SK-N-SH treated with all-trans-retinoic acid at 6 μM for 48 hours (cell line): Measurements from ENCODE around the gene UBLCP1.

Experiments used
- CSDC2 ChIP-seq: fragments of 250-450 bp; sonication (Bioruptor Pico); IDR thresholded peaks from 2 replicates; pipeline ENCODE4 v1.5.0; 2020; ENCODE audit warnings: mild to moderate bottlenecking, moderate library complexity
- GLIS3 ChIP-seq: fragments of 250-450 bp; sonication (Bioruptor Pico); IDR thresholded peaks from 2 replicates; pipeline ENCODE4 v1.5.0; 2020; ENCODE audit warnings: mild to moderate bottlenecking, moderate library complexity
- ISL1 ChIP-seq: fragments of 250-450 bp; sonication (Bioruptor Pico); IDR thresholded peaks from 2 replicates; pipeline ENCODE4 v2.1.2; 2022; ENCODE audit warnings: mild to moderate bottlenecking, moderate library complexity
- PPARA ChIP-seq: fragments of 250-450 bp; sonication (Bioruptor Pico); IDR thresholded peaks from 2 replicates; pipeline ENCODE4 v1.5.0; 2020; ENCODE audit warnings: mild to moderate bottlenecking, borderline replicate concordance
- TOX ChIP-seq: fragments of 250-450 bp; sonication (Bioruptor Pico); IDR thresholded peaks from 2 replicates; pipeline ENCODE4 v1.8.0; 2021; ENCODE audit warnings: mild to moderate bottlenecking, moderate library complexity, borderline replicate concordance
- ZC3H10 ChIP-seq: fragments of 250-450 bp; sonication (Bioruptor Pico); IDR thresholded peaks from 2 replicates; pipeline ENCODE4 v1.5.1; 2021; ENCODE audit warnings: mild to moderate bottlenecking, moderate library complexity
- ZFP30 ChIP-seq: fragments of 450-650 bp; formaldehyde crosslinking; IDR thresholded peaks from 2 replicates; pipeline ENCODE4 v1.5.0; 2022; ENCODE audit warnings: mild to moderate bottlenecking, moderate library complexity
- ZNF70 ChIP-seq: fragments of 450-650 bp; formaldehyde crosslinking; IDR thresholded peaks from 2 replicates; pipeline ENCODE4 v1.5.0; 2020; ENCODE audit warnings: mild to moderate bottlenecking, moderate library complexity
- TF ChIP-seq, protein P1 (sequence below): fragments of 250-450 bp; sonication (Bioruptor Pico); IDR thresholded peaks from 2 replicates; pipeline ENCODE4 v1.5.1; 2020; ENCODE audit warnings: low read depth, mild to moderate bottlenecking, moderate library complexity

DNA sequence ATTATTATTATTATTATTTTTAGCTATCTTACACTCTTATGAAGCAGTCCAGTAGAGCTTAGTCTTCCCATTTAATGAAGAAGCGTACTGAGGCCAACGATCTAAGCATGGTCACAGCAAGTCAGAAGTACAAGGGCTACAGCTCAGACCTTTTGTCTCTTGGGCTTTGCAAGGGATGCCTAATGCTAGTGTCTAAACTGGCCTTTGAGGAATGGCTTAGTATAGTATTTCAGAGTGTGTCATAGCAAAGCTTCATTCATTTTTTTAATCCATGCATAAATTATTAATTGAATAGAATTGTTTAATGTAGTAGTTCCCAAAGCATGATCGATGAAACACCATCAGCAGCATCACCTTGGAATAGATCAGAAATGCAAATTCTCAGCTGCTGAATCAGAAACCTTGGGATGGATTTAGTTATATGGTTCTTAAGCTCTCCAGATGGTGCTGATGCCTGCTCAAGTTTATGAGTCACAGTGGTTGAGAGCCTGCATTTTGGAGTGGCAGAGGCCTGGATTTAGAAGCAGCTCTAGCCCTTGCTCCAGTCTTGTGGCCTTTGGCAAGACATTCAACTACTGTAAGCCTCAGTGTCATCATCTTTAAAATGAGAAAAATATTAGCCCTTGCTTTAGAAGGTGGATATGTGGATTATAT is 61.1 kb downstream of the UBLCP1 start:
- TF ChIP-seq TOX (CRISPR knock-in tag) (no peak), ZFP30 (no peak), ZC3H10 (CRISPR knock-in tag) (no peak), ISL1 (CRISPR knock-in tag) (no peak), CSDC2 (CRISPR knock-in tag) (no peak), PPARA (CRISPR knock-in tag) (no peak), ZNF70 (CRISPR knock-in tag) (no peak), GLIS3 (no peak)
- TF ChIP-seq, protein P1, sequence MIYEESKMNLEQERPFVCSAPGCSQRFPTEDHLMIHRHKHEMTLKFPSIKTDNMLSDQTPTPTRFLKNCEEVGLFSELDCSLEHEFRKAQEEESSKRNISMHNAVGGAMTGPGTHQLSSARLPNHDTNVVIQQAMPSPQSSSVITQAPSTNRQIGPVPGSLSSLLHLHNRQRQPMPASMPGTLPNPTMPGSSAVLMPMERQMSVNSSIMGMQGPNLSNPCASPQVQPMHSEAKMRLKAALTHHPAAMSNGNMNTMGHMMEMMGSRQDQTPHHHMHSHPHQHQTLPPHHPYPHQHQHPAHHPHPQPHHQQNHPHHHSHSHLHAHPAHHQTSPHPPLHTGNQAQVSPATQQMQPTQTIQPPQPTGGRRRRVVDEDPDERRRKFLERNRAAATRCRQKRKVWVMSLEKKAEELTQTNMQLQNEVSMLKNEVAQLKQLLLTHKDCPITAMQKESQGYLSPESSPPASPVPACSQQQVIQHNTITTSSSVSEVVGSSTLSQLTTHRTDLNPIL (CRISPR knock-in tag), result no peak
